ENCODE results near the gene EEFSEC. TPM values are rescaled to one million over a fixed set of nuclear protein-coding genes. Genes with fewer than 3 reads are reported as not detected.

EEFSEC gene
- total RNA-seq (2021; ENCODE audit: unreplicated experiment): 15.4 TPM
- polyA plus RNA-seq (2012; ENCODE audit: insufficient read length): 28.3 TPM
- percentile 70 among the genes with signal in this experiment for Bru-seq, nascent RNA
- percentile 66 among the genes with signal in this experiment for BruChase-seq, experiment 1, labeled RNA remaining after a 2-hour chase
- percentile 62 among the genes with signal in this experiment for BruChase-seq, experiment 2, labeled RNA remaining after a 6-hour chase
- long read RNA-seq, transcript EEFSEC-201 (7 exons, 2,232 nt): major isoform, 32 of 58 reads
- long read RNA-seq, partial matches to known transcripts: 6 of 58 reads
- long read RNA-seq, other reads (novel, unspliced or antisense): 20 of 58 reads

GRCh38 chr3:128153156-128154041 is at the start of gene EEFSEC:
TSS of gene EEFSEC (plus strand) at chr3:128153481. CDS start at chr3:128153508, 27 bp downstream.
- no peaks in the 10 kb centered on the region for H3K9me3 ChIP-seq (ENCODE audit: control insufficient read depth, insufficient read depth, low read depth, low read length)
- BruUV-seq (replicated peaks): no TSS peak
- no peaks in the 10 kb centered on the region for H3K4me1 ChIP-seq (ENCODE audit: control insufficient read depth, insufficient read depth, low read length)
- H3K27me3 ChIP-seq (ENCODE audit: control insufficient read depth, insufficient read depth, low read length): no peaks in the 10 kb centered on the region
- DNase-seq (ENCODE audit: low read depth, low spot score) (no peak), ATAC-seq (peak; percentile 97)
- peak within 1 kb of the TSS; percentile 93 for H3K27ac ChIP-seq (ENCODE audit: low read length)
- in situ Hi-C loops (cut with HindIII; ENCODE audit: low pct_unique_long_range_greater_than_20kb, low sequenced_read_pairs) (no loop called here), intact Hi-C loops (cut with micrococcal nuclease; ENCODE audit: unreplicated experiment) (no loop called here)
- ChIA-PET POLR2A (interaction anchor here (0.7 kb wide), 1 partner anchor 516 kb away, joined by 4 read pairs; no protein-coding TSS in a partner anchor), CTCF (interaction anchor here (0.6 kb wide), 1 partner anchor 1018 kb away, joined by 3 read pairs; no protein-coding TSS in a partner anchor)
- peak within 1 kb of the TSS; percentile 68 to 79 for H3K4me3 ChIP-seq (ENCODE audit: low read depth in 2 of 2, low read length in 2 of 2)
- H3K36me3 ChIP-seq (ENCODE audit: control insufficient read depth, insufficient read depth, low read length): no peaks in the 10 kb centered on the region
- TF ChIP-seq SIN3A (IDR thresholded peaks at IDR 0.05; ENCODE audit: borderline replicate concordance, insufficient read depth, low read depth, low read length) (peak; percentile 93; the same call in 1 of the 2 replicates), POLR2AphosphoS5 (IDR thresholded peaks at IDR 0.05; ENCODE audit: low read depth, low read length) (peak; percentile 79), REST (IDR thresholded peaks at IDR 0.05; ENCODE audit: insufficient read depth in 1 of 2, low read depth in 2 of 2, low read length in 1 of 2) (no peak)

GRCh38 chr3:128107834-128108233 is 45.4 kb upstream of the EEFSEC start:
- ChIA-PET POLR2A (no interaction called here), CTCF (no interaction called here)
- Histone ChIP-seq H3K27ac (ENCODE audit: low read length) (no peak overlapping the region), H3K4me1 (ENCODE audit: control insufficient read depth, insufficient read depth, low read length) (no peaks in the 10 kb centered on the region), H3K4me3 (ENCODE audit: low read depth in 2 of 2, low read length in 2 of 2) (no peak overlapping the region), H3K9me3 (ENCODE audit: control insufficient read depth, insufficient read depth, low read depth, low read length) (no peaks in the 10 kb centered on the region), H3K36me3 (ENCODE audit: control insufficient read depth, insufficient read depth, low read length) (peaks cover 33% of the 10 kb centered on the region), H3K27me3 (ENCODE audit: control insufficient read depth, insufficient read depth, low read length) (no peaks in the 10 kb centered on the region)
- no peak for ATAC-seq
- no peak for DNase-seq (ENCODE audit: low read depth, low spot score)
- in situ Hi-C loops (cut with HindIII; ENCODE audit: low pct_unique_long_range_greater_than_20kb, low sequenced_read_pairs): no loop called here
- intact Hi-C loops (cut with micrococcal nuclease; ENCODE audit: unreplicated experiment): no loop called here
- BruUV-seq (replicated peaks): TSS peak; percentile 13
- TF ChIP-seq SIN3A (IDR thresholded peaks at IDR 0.05; ENCODE audit: borderline replicate concordance, insufficient read depth, low read depth, low read length) (no peak), REST (IDR thresholded peaks at IDR 0.05; ENCODE audit: insufficient read depth in 1 of 2, low read depth in 2 of 2, low read length in 1 of 2) (no peak), CTCF (IDR thresholded peaks at IDR 0.05) (no peak), TCF7L2 (IDR thresholded peaks at IDR 0.05; ENCODE audit: low read depth, low read length) (no peak), POLR2AphosphoS5 (IDR thresholded peaks at IDR 0.05; ENCODE audit: low read depth, low read length) (no peak)

All from Panc1 (cell line).